Jurkat, Clone E6-1 (cell line): Measurements from ENCODE around the gene FBXW9.
"Not testable (repeated sequence)": the region's sequence is repeated elsewhere in the genome, so short reads cannot be mapped to it uniquely, and the experiment has no call there.

Source experiments
- DNase-seq: peaks from one replicate; pipeline ENCODE4 v3.0.0-alpha.2; 2011; ENCODE audit warnings: low read depth, low spot score
- H3K4me3 ChIP-seq: 2 replicates; pipeline ENCODE4 v1.5.1; 2011; ENCODE audit warnings: mild to moderate bottlenecking, low read length, control low read depth, moderate library complexity

FBXW9 gene

GRCh38 chr19:12689581-12690216, 6.7 kb downstream of the FBXW9 start:
- H3K4me3 ChIP-seq, result no peak overlapping the region
- DNase-seq, result no peak

GRCh38 chr19:12689012-12689411, 7.4 kb downstream of the FBXW9 start:
- H3K4me3 ChIP-seq, result no peak overlapping the region
- no peak for DNase-seq

GRCh38 chr19:12687496-12688196, 8.8 kb downstream of the FBXW9 start, which contains the start of gene GNG14:
TSS of gene GNG14 (plus strand) at chr19:12687998. CDS start at chr19:12688049, 51 bp downstream.
- no peak for DNase-seq
- H3K4me3 ChIP-seq, result no peak within 1 kb of the TSS

GRCh38 chr19:12685831-12686230, 10.6 kb downstream of the FBXW9 start:
- DNase-seq, result no peak
- H3K4me3 ChIP-seq, result no peak overlapping the region

- DNase-seq, result peak; percentile 99
- peak within 1 kb of the TSS; percentile 95 for H3K4me3 ChIP-seq
Measured at GRCh38 chr19:12681074-12681987, 15.1 kb downstream of the FBXW9 start, which contains the start of gene DHPS. TSS of gene DHPS (minus strand) at chr19:12681880. CDS start at chr19:12681766, 114 bp downstream.

GRCh38 chr19:12680034-12680433, 16.4 kb downstream of the FBXW9 start:
- DNase-seq, result no peak
- H3K4me3 ChIP-seq, result no peak overlapping the region

- DNase-seq, H3K4me3 ChIP-seq: not testable (repeated sequence)
Measured at GRCh38 chr19:12678039-12678438, 18.4 kb downstream of the FBXW9 start.

- H3K4me3 ChIP-seq, result no peak overlapping the region
- no peak for DNase-seq
Measured at GRCh38 chr19:12676928-12677327, 19.5 kb downstream of the FBXW9 start.

- DNase-seq, result peak; percentile 76
- H3K4me3 ChIP-seq, result no peak overlapping the region
Measured at GRCh38 chr19:12676384-12676792, 20.0 kb downstream of the FBXW9 start.

GRCh38 chr19:12675940-12676339, 20.5 kb downstream of the FBXW9 start:
- H3K4me3 ChIP-seq, result no peak overlapping the region
- no peak for DNase-seq

GRCh38 chr19:12675399-12675798, 21.0 kb downstream of the FBXW9 start:
- no peak for DNase-seq
- H3K4me3 ChIP-seq, result no peak overlapping the region

- H3K4me3 ChIP-seq, result no peak overlapping the region
- DNase-seq, result no peak
Measured at GRCh38 chr19:12672744-12673143, 23.7 kb downstream of the FBXW9 start.

- DNase-seq, result no peak
- peak overlapping the region; percentile 93 for H3K4me3 ChIP-seq
Measured at GRCh38 chr19:12670159-12670928, 26.1 kb downstream of the FBXW9 start.

- peak; percentile 74 for DNase-seq
- peak overlapping the region; percentile 93 for H3K4me3 ChIP-seq
Measured at GRCh38 chr19:12669270-12670158, 26.9 kb downstream of the FBXW9 start.

GRCh38 chr19:12668932-12669269, 27.5 kb downstream of the FBXW9 start:
- no peak for DNase-seq
- H3K4me3 ChIP-seq, result peak overlapping the region; percentile 93

- H3K4me3 ChIP-seq, result peak overlapping the region; percentile 93
Measured at GRCh38 chr19:12668346-12668745, 28.1 kb downstream of the FBXW9 start.

GRCh38 chr19:12667731-12668302, 28.6 kb downstream of the FBXW9 start:
- H3K4me3 ChIP-seq, result no peak overlapping the region
- no peak for DNase-seq

More at GRCh38 chr19:12668346-12668745, 28.1 kb downstream of the FBXW9 start:
- DNase-seq, result no peak
